Body of pancreas (tissue), 4 donors: ENCODE data around the gene RHOD. TPM values are rescaled to one million over a fixed set of nuclear protein-coding genes. Genes with fewer than 3 reads are reported as not detected.

Experiments used
- ATAC-seq: fragments of 150-250 bp; one replicate; pipeline ENCODE4 v1.9.1; 2016
- DNase-seq, 4 donors: peaks; one replicate each; pipeline ENCODE4 v3.0.0-alpha.2; 2019
- H3K27ac ChIP-seq, 4 donors: fragments of 200-600 bp; sonication (generic); 1 replicate in 3 of 4; 2 replicates in 1 of 4; pipeline versions ENCODE4 v1.5.1 to v1.6.1; 2016 to 2019; ENCODE audit warnings: mild to moderate bottlenecking in 1 of 4, mixed read lengths in 1 of 4, moderate library complexity in 1 of 4
- H3K27me3 ChIP-seq, 2 donors: fragments of 200-600 bp; sonication (generic); one replicate each; pipeline ENCODE4 v1.6.0; 2016; ENCODE audit warnings: mild to moderate bottlenecking in 1 of 2
- H3K36me3 ChIP-seq, 2 donors: fragments of 200-600 bp; sonication (generic); replicated peaks in 1 of 2; 2 replicates each; pipeline ENCODE4 v1.5.1; 2016; ENCODE audit warnings: low read depth in 2 of 2; ENCODE audit not compliant: insufficient read depth in 1 of 2
- H3K4me1 ChIP-seq: fragments of 200-600 bp; sonication (generic); one replicate; pipeline ENCODE4 v1.6.0; 2016
- H3K4me3 ChIP-seq, 2 donors: fragments of 200-600 bp; sonication (generic); 1 replicate in 1 of 2; 2 replicates in 1 of 2; pipeline ENCODE4 v1.5.1; 2016 to 2019
- H3K9me3 ChIP-seq, 3 donors: fragments of 200-600 bp; sonication (generic); 1 replicate in 2 of 3; 2 replicates in 1 of 3; pipeline ENCODE4 v1.5.1; 2016
- CTCF ChIP-seq, 7 experiments: fragments of 450-650 bp in 4 of 7; fragments of 200-600 bp in 3 of 7; sonication (generic) in 3 of 7; IDR thresholded peaks; one replicate each; pipeline ENCODE4 v1.5.1; 2016 to 2019; ENCODE audit warnings: antibody characterized with exemption in 7 of 7
- POLR2A ChIP-seq, 3 donors: fragments of 450-650 bp; IDR thresholded peaks; one replicate each; pipeline ENCODE4 v1.6.1; 2016; ENCODE audit warnings: antibody characterized with exemption in 3 of 3, mild to moderate bottlenecking in 2 of 3
- WGBS, 2 donors: methylation state at CpG; one replicate each; pipeline ENCODE4 v1.1.5; 2017; 5-methylcytosine and 5-hydroxymethylcytosine counted together
- intact Hi-C: fragments of 100-400 bp; cut with DNase I; formaldehyde crosslinking; loops from one replicate; pipeline ENCODE4 v1.15.1; 2023
- total RNA-seq, 2 donors: library from RNA; depleted of rRNA; stranded (reverse); fragments of >200 nt; gene quantifications; one replicate each; pipeline ENCODE4 v1.1.0, GENCODE V29; 2016

Gene RHOD
- total RNA-seq, 2 donors from 2014 or later, result 19.1 to 33.5 TPM

GRCh38 chr11:67030976-67031375 lies 25.7 kb upstream of the RHOD start:
- no peak for ATAC-seq
- Histone ChIP-seq H3K27me3 (no peaks in the 10 kb centered on the region), H3K27ac (no peak overlapping the region), H3K4me1 (no peaks in the 10 kb centered on the region), H3K36me3 (no peaks in the 10 kb centered on the region), H3K4me3 (no peak overlapping the region), H3K9me3 (no peaks in the 10 kb centered on the region)
- WGBS, 2 donors, result 48 to 58% methylated on average over 9 of the region's 9 CpGs
- intact Hi-C loops, result no loop called here
- TF ChIP-seq POLR2A (IDR thresholded peaks at IDR 0.05), result no peak
- no peak for TF ChIP-seq CTCF (IDR thresholded peaks at IDR 0.05)
- DNase-seq, result no peak

- no peak for TF ChIP-seq POLR2A (IDR thresholded peaks at IDR 0.05)
- no peak for TF ChIP-seq CTCF (IDR thresholded peaks at IDR 0.05)
- WGBS, 2 donors, result 79 to 86% methylated on average over 19 to 23 of the region's 23 CpGs
These were observed 24.7 kb upstream of the RHOD start for GRCh38 chr11:67031791-67032561.

GRCh38 chr11:67032830-67033551 lies 23.7 kb upstream of the RHOD start:
- DNase-seq, result no peak
- 76 to 79% methylated on average over 8 to 12 of the region's 12 CpGs for WGBS, 2 donors
- Histone ChIP-seq H3K36me3 (no peaks in the 10 kb centered on the region), H3K9me3 (no peaks in the 10 kb centered on the region), H3K27ac (no peak overlapping the region), H3K4me3 (no peak overlapping the region), H3K4me1 (no peaks in the 10 kb centered on the region), H3K27me3 (no peaks in the 10 kb centered on the region)
- TF ChIP-seq CTCF (IDR thresholded peaks at IDR 0.05) (no peak), POLR2A (IDR thresholded peaks at IDR 0.05) (no peak)
- intact Hi-C loops, result no loop called here
- no peak for ATAC-seq

More at GRCh38 chr11:67031791-67032561, 24.7 kb upstream of the RHOD start:
- no peaks in the 10 kb centered on the region for H3K4me1 ChIP-seq
- intact Hi-C loops, result no loop called here
- H3K36me3 ChIP-seq, result no peaks in the 10 kb centered on the region
- H3K27me3 ChIP-seq, result no peaks in the 10 kb centered on the region
- DNase-seq (no peak), ATAC-seq (no peak)
- no peaks in the 10 kb centered on the region for H3K9me3 ChIP-seq
- no peak overlapping the region for H3K4me3 ChIP-seq
- H3K27ac ChIP-seq, result no peak overlapping the region

- intact Hi-C loops, result no loop called here
- no peaks in the 10 kb centered on the region for H3K9me3 ChIP-seq
- no peak overlapping the region for H3K4me3 ChIP-seq
- no peak for ATAC-seq
- no peaks in the 10 kb centered on the region for H3K4me1 ChIP-seq
- H3K27ac ChIP-seq, result no peak overlapping the region
- H3K27me3 ChIP-seq, result no peaks in the 10 kb centered on the region
- no peak for DNase-seq
- WGBS, 2 donors, result 68 to 84% methylated on average over 8 of the region's 8 CpGs
- no peaks in the 10 kb centered on the region for H3K36me3 ChIP-seq
- no peak for TF ChIP-seq CTCF (IDR thresholded peaks at IDR 0.05)
- no peak for TF ChIP-seq POLR2A (IDR thresholded peaks at IDR 0.05)
These were observed 22.9 kb upstream of the RHOD start for GRCh38 chr11:67033661-67034166.
